ENCODE measurements around the gene EZH1. TPM values are rescaled to one million over a fixed set of nuclear protein-coding genes. Genes with fewer than 3 reads are reported as not detected.

EZH1 gene
- total RNA-seq, 1 donor from 2014 or later: 43.7 TPM

- intact Hi-C loops (cut with micrococcal nuclease): no loop called here
Measured at GRCh38 chr17:42684929-42685556, 59.8 kb downstream of the EZH1 start.

DNA sequence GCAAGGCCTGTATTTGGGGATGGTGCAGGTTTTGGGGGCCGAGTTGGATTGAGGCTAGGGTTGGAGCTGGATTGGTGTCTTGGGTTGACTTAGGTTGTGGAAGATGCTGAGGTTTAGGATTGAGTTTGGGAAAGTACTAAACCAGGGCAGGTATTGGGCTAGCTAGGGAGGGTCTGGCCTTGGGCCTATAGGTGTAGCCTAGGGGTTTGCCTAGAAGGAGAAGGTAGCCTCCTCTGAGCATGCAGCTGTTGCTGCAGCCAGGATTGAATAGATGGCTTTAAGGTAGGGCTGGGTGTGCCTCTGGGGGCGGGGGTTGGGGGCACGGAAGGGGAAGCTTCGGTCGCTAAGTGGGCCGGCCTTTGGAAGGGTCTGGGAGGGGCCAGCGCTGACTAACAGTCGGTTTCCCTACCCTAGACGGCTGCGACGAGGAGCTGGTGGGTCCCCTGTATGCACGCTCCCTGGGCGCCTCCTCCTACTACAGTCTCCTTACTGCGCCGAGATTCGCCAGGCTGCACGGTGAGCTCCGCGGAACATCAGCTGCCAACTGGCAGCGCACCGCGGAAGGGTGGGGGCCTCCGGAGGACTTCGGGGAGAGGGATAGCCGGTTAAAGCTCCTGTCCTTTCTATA, 61.3 kb downstream of the EZH1 start:
- intact Hi-C loops (cut with micrococcal nuclease): no loop called here

DNA sequence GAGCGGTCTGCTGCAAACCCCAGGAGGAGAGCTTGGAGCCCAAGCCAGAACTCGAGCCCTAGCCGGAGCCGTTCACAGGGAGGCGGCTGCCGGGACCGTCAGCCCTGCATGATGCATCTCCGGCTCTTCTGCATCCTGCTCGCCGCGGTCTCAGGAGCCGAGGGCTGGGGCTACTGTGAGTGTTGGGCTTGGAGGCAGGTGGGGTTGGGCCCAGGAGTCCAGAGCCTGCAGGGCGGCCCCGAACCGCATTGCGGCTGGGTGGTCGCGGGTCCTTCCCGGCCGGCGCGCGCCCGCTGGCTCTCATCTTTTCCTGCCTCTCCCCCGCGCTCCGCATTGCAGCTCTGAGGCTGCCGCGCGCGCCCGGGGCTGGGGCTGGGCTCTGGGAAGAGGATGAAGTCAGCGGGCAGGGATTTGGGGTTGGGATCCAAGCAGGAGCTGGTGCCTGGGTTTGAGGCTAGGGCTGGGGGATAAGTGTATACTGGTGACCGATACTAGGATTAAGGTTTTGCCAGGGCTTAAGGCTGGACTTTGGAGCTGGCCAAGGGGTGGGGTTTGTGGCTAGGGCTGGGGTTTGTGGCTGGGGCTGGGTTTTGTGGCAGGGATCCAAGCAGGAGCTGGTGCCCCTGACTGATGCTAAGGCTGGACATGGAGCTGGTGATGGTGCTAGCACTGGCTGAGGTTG, 62.0 kb downstream of the EZH1 start:
- intact Hi-C loops (cut with micrococcal nuclease): no loop called here

GRCh38 chr17:42681976-42682721, 62.7 kb downstream of the EZH1 start, which contains the start of gene CNTNAP1:
Gene CNTNAP1 (plus strand): TSS chr17:42682531. CDS start chr17:42682830, 299 bp downstream.
- intact Hi-C loops (cut with micrococcal nuclease): no loop called here

GRCh38 chr17:42680331-42680808, 64.5 kb downstream of the EZH1 start:
- intact Hi-C loops (cut with micrococcal nuclease): no loop called here

GRCh38 chr17:42679492-42680330, 65.1 kb downstream of the EZH1 start:
- intact Hi-C loops (cut with micrococcal nuclease): loop anchor here (1.0 to 5.0 kb wide), 3 partner anchors 70 to 1648 kb away; partner anchors contain the start of genes RETREG3, TUBG1 and VAT1

DNA sequence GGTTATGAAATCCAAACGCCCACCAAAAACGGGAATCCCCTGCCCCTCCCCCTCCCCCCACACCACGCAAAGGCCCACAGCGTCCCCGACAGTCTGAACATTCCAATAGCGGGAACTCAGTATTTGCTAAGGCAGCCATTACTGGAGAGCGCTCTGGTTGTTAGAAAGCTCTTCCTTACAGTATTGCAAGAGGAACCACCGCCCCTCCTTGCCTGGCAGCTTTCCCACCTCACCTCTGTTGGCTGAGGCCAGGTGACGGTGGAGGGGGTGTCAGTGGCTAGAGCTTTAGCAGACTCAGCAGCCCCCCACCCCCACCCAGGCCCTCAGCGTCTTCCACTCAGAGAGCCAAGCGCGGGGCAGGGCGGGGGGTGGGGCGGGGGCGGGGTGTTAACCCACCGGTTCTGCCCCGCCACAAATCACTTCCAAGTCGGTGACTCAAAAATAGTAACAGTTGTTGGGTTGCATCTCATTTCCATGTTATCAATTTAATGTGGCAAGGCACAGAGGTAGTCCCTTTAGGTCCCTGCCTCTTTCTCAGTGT, 65.8 kb downstream of the EZH1 start:
- intact Hi-C loops (cut with micrococcal nuclease): loop anchor here (1.0 to 5.0 kb wide), 4 partner anchors 70 to 1648 kb away; partner anchors contain the start of genes RETREG3, TUBG1 and VAT1

- intact Hi-C loops (cut with micrococcal nuclease): loop anchor here (1.0 to 5.0 kb wide), 4 partner anchors 67 to 1649 kb away; partner anchors contain the start of genes EZH1 and VAT1
Measured at GRCh38 chr17:42677921-42678781, 66.7 kb downstream of the EZH1 start.

GRCh38 chr17:42677012-42677857, 67.6 kb downstream of the EZH1 start:
- intact Hi-C loops (cut with micrococcal nuclease): loop anchor here (2.0 to 5.0 kb wide), 3 partner anchors 68 to 1650 kb away; partner anchors contain the start of genes EZH1 and VAT1

DNA sequence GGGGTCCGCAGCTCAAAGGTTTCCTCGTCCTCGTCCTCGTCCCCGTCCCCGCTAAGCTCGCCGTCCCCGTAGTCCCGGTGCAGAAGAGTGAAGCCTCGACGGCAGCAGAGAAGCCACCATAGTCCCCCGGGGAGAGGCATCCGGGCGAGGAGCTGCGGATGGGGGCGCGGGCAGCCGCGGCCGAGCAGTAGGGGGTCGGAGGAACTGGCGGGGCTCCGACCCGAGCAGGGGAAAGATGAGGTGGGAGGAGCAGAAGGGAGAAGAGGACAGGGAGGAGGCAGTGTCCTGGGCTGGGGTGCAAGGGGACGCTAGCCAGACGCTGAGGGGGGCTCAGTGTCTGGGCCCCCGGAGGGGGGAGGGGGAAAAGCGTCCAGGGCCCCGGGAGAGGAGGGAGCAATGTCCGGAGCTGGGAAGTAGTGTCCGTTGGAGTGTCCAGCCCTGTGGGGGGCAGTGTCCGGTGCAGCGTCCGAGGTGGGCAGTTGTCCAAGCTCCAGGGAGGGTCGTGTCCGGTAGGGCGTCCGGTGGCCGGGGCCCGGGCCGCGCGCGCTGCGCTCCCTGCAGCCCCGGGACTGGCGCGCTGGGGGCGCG, 68.3 kb downstream of the EZH1 start, which contains the start of gene PLEKHH3:
Gene PLEKHH3 (minus strand): TSS at position 571 of the 588 bp plus-strand sequence. CDS start 431 bp downstream, at position 140.
- intact Hi-C loops (cut with micrococcal nuclease): loop anchor here (2.0 to 5.0 kb wide), 3 partner anchors 68 to 1651 kb away; partner anchors contain the start of genes EZH1 and VAT1

DNA sequence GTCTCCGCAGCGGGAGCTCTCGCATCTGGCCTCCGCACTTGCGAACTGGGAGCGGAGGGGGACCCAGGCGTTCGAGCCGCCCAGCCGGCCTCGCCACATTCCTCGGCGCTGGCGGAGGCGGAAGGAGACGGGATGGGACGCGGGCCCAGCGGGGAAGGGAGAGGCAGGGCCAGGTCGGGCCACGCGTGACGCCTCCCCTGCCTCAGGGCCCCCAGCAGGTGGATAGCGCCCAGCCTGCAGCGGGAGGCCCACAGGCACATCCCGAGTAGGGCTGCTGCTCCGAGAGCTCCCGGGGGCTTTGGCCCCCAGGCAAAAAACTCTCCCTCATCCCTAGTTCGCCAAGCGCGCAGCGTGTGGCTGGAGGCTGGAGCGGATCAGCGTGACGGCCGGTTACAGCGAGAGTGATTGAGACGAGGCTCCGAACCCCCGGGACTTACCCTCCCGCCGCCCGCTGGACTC, 68.8 kb downstream of the EZH1 start:
- intact Hi-C loops (cut with micrococcal nuclease): loop anchor here (2.0 to 5.0 kb wide), 3 partner anchors 69 to 1651 kb away; partner anchors contain the start of genes EZH1 and VAT1

DNA sequence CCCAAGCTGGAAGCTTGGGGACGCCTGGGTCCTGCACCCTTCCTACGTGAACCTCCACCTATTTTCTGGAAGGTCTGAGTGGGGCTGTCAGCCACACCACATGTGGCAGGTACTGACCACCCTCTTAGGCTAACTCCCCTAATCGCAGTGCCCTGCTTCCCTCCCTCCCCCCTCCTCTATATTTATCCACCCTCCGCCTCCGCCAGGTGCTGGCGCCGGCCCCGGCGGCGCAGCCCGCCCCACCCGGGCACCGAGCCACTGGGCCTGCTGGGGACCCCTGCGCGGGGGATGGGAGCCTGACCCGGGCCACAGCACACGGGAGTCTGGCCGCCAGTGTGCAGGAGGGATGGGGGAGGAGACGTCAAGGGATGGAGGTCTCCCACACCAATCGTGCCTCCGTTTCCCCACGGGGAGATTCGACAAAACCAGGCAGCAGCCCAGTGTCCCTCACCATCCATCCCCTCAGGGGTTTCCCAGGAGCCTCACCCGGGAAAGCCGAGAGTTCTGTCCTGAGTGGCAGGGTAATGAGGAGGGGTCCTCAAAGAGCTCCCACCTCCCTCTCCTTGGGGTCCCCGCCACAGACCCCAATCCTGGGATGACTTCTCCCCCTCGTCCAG, 69.4 kb downstream of the EZH1 start:
- intact Hi-C loops (cut with micrococcal nuclease): loop anchor here (5.0 kb wide), 2 partner anchors 347 to 1652 kb away; partner anchors contain the start of gene VAT1

DNA sequence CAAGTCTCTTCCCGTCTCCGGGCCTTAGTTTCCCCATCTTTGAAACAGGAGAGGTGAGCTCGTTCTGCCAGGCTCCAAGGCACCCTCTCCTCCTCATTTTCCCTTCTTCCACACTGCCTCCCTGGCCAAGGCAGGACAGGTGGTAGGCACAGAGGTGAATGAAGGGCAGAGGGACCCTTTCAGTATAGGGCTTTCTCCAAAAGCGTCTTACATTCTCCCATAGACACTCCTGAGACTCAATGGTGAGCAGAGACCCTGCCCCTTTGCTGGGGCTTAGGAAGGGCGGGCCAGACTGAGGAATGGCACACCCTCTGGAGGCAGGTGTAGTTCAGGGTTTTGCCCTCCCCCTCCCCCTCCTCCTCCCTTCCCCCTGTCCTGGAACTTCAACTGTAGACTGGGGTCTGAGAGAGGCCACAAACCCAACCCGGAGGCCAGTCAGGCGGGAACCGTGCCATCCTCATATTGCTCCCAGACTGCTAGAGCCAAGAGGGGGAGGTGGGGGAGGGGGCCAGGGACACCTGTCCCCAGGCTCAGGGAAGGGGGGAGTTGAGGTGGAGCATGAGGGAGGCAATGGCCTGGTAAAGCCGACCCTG, 70.0 kb downstream of the EZH1 start:
- intact Hi-C loops (cut with micrococcal nuclease): loop anchor here (5.0 kb wide), 2 partner anchors 347 to 1652 kb away; partner anchors contain the start of gene VAT1

DNA sequence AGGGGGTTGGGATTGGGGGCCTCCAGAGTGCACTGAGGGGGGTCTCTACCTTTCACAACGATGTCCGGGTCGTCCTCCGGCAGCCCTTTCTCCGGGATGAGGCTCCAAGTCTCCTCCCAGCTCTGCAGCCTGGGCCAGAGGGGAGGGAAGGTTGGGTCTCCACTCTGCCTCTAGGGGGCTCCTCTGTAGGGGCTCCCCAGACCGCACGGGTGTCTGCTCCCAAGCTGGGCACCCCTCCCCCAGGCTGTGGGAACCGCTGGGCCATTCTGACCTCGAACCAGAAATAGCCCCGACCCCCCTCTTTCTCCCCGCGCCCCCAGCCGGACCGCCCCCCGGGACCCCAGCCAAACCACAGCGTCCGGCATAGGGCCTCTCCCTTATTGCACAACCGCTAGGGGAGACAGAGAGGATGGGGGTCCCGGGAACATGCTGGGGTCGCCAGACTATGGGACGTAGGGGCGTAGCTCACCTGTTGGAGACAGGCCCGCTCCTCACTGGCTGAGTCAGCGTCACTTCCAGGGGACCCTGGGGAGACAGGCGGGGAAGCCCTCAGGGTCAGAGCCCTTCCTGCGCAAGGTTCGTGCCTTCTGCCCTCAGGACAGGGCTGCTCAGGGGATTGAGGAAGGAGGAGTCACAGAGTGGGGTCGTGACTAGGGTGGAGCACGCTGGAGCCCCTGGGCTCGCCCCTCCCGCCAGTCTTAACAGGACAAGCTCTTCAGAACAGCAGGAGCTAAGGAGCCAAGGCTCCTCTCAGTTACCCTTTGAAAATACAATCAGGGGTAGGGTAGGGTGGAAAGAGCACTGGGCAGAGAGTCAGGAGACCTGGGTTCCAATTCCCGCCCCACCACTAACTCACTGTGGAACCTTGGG, 70.7 kb downstream of the EZH1 start:
- intact Hi-C loops (cut with micrococcal nuclease): no loop called here

DNA sequence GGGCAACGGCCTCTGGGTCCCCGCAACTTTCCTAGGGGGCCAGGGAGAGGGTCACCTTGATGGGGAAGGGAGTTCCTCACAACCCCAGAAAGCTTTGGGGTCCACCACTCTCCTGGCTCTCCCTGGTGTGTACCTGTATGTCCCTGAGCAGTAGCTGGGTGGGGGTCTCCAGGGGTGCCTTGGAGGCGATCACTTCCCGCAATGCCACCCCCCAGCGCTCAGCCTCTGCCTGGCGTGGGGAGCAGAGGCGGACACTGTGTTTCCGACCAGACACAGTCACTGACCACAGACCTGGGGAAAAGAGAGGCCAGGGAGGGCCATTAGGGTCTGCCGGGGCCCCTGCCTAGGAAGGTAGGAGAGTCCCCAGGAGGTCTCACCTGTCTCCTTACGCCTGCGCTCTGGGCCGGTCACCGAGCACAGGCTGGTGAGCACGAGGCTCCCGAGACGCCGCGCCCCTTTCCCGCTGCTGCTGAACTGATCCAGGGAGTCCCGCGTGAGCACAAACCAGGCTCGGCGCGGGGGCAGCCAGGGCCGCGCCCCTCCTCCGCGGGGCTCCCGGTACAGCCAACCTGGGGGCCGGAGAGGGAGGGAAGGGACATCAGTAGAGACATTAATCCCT, 71.5 kb downstream of the EZH1 start:
- intact Hi-C loops (cut with micrococcal nuclease): no loop called here

All from T-helper 2 cell treated with Interferon-gamma antibody and Interleukin-4, amounts not matched to agents 100 ng/mL and 5 ng/mL, for 36 hours (primary cell).